H9 (cell line): ENCODE data around the gene SQOR. TPM values are rescaled to one million over a fixed set of nuclear protein-coding genes. Genes with fewer than 3 reads are reported as not detected.

Experiments used
- DNase-seq: peaks from one replicate; pipeline ENCODE4 v3.0.0-alpha.2; 2017
- H2AFZ ChIP-seq: one replicate; pipeline ENCODE4 v1.6.1; 2013; ENCODE audit warnings: mild to moderate bottlenecking, low read length, control low read depth, moderate library complexity
- H2AK5ac ChIP-seq: 2 replicates; pipeline ENCODE4 v1.6.1; 2013; ENCODE audit warnings: low read length, control low read depth, mixed read lengths; ENCODE audit not compliant: insufficient read length
- H2BK120ac ChIP-seq: one replicate; pipeline ENCODE4 v1.6.1; 2013; ENCODE audit warnings: low read depth, mild to moderate bottlenecking, low read length, control low read depth, inconsistent platforms; ENCODE audit not compliant: poor library complexity, severe bottlenecking
- H2BK12ac ChIP-seq: 2 replicates; pipeline ENCODE4 v1.6.1; 2013; ENCODE audit warnings: low read length, control low read depth, mixed read lengths, low read depth; ENCODE audit not compliant: insufficient read length
- H2BK15ac ChIP-seq: 2 replicates; pipeline ENCODE4 v1.6.1; 2013; ENCODE audit warnings: low read depth, low read length, control low read depth
- H2BK20ac ChIP-seq: one replicate; pipeline ENCODE4 v1.6.1; 2013; ENCODE audit warnings: low read depth, mild to moderate bottlenecking, low read length, control low read depth, inconsistent platforms; ENCODE audit not compliant: poor library complexity, severe bottlenecking
- H2BK5ac ChIP-seq: 2 replicates; pipeline ENCODE4 v1.6.1; 2013; ENCODE audit warnings: low read length, control low read depth, mixed read lengths; ENCODE audit not compliant: insufficient read length
- H3K14ac ChIP-seq: 2 replicates; pipeline ENCODE4 v1.6.1; 2013; ENCODE audit warnings: low read length, control low read depth; ENCODE audit not compliant: insufficient read depth
- H3K18ac ChIP-seq: 2 replicates; pipeline ENCODE4 v1.6.1; 2013; ENCODE audit warnings: low read depth, mild to moderate bottlenecking, mixed read lengths, low read length, control low read depth; ENCODE audit not compliant: insufficient read length
- H3K23ac ChIP-seq: 2 replicates; pipeline ENCODE4 v1.6.1; 2013; ENCODE audit warnings: low read length, control low read depth, mixed read lengths, low read depth; ENCODE audit not compliant: insufficient read length
- H3K23me2 ChIP-seq: 2 replicates; pipeline ENCODE4 v1.6.1; 2013; ENCODE audit warnings: low read depth, mild to moderate bottlenecking, mixed read lengths, low read length, control low read depth; ENCODE audit not compliant: insufficient read length, poor library complexity, severe bottlenecking
- H3K27ac ChIP-seq: 2 replicates; pipeline ENCODE4 v1.5.1; 2013; ENCODE audit warnings: low read length, control low read depth, mixed read lengths, low read depth; ENCODE audit not compliant: insufficient read length
- H3K27me3 ChIP-seq: 2 replicates; pipeline ENCODE4 v1.6.1; 2013; ENCODE audit warnings: low read length, control low read depth, inconsistent platforms; ENCODE audit not compliant: insufficient read depth
- H3K4ac ChIP-seq: 2 replicates; pipeline ENCODE4 v1.6.1; 2013; ENCODE audit warnings: low read depth, mild to moderate bottlenecking, control low read depth, inconsistent platforms, low read length, moderate library complexity
- H3K4me1 ChIP-seq: 2 replicates; pipeline ENCODE4 v1.6.1; 2013; ENCODE audit warnings: low read length, control low read depth, inconsistent platforms; ENCODE audit not compliant: insufficient read depth
- H3K4me2 ChIP-seq: 2 replicates; pipeline ENCODE4 v1.6.1; 2013; ENCODE audit warnings: low read length, control low read depth, mixed read lengths; ENCODE audit not compliant: insufficient read length, insufficient read depth
- H3K56ac ChIP-seq: 2 replicates; pipeline ENCODE4 v1.6.1; 2013; ENCODE audit warnings: low read depth, mild to moderate bottlenecking, mixed read lengths, low read length, control low read depth; ENCODE audit not compliant: insufficient read length
- H3K79me1 ChIP-seq: 2 replicates; pipeline ENCODE4 v1.6.1; 2013; ENCODE audit warnings: low read depth, mild to moderate bottlenecking, moderate library complexity, low read length, control low read depth, inconsistent platforms; ENCODE audit not compliant: insufficient read depth, poor library complexity, severe bottlenecking
- H3K79me2 ChIP-seq: 2 replicates; pipeline ENCODE4 v1.6.1; 2013; ENCODE audit warnings: low read length, control low read depth, inconsistent platforms; ENCODE audit not compliant: insufficient read depth
- H3K9ac ChIP-seq: 2 replicates; pipeline ENCODE4 v1.6.1; 2013; ENCODE audit warnings: low read length, control low read depth, mixed read lengths; ENCODE audit not compliant: insufficient read length; ENCODE audit errors: extremely low read depth
- H3K9me3 ChIP-seq: one replicate; pipeline ENCODE4 v1.6.1; 2013; ENCODE audit warnings: low read depth, low read length, inconsistent platforms; ENCODE audit not compliant: control insufficient read depth
- H3T11ph ChIP-seq: one replicate; pipeline ENCODE4 v1.6.1; 2013; ENCODE audit warnings: mild to moderate bottlenecking, low read length, control low read depth, inconsistent platforms
- H4K20me1 ChIP-seq: one replicate; pipeline ENCODE4 v1.6.1; 2013; ENCODE audit not compliant: control insufficient read depth, insufficient read length, insufficient read depth
- H4K5ac ChIP-seq: 2 replicates; pipeline ENCODE4 v1.6.1; 2013; ENCODE audit warnings: low read depth, mild to moderate bottlenecking, mixed read lengths, low read length, control low read depth; ENCODE audit not compliant: insufficient read length
- H4K8ac ChIP-seq: replicated peaks from 2 replicates; pipeline ENCODE4 v1.6.1; 2013; ENCODE audit warnings: low read length, control low read depth, mixed read lengths, low read depth; ENCODE audit not compliant: insufficient read length
- H4K91ac ChIP-seq: 2 replicates; pipeline ENCODE4 v1.6.1; 2013; ENCODE audit warnings: low read depth, mild to moderate bottlenecking, moderate library complexity, mixed read lengths, low read length, control low read depth; ENCODE audit not compliant: insufficient read length
- H3K27ac Mint-ChIP-seq, 3 experiments: 2 replicates in 2 of 3; 3 replicates in 1 of 3; pipeline ENCODE4 v1.8.0; 2020 to 2021; ENCODE audit warnings: mixed read lengths in 3 of 3, mild to moderate bottlenecking in 1 of 3, moderate library complexity in 1 of 3
- H3K27me3 Mint-ChIP-seq: 2 replicates; pipeline ENCODE4 v1.8.0; 2021; ENCODE audit warnings: low read depth, mild to moderate bottlenecking, moderate library complexity, mixed read lengths
- H3K36me3 Mint-ChIP-seq, 3 experiments: 2 replicates in 2 of 3; 3 replicates in 1 of 3; pipeline ENCODE4 v1.8.0; 2020 to 2021; ENCODE audit warnings: low read depth in 3 of 3, mixed read lengths in 3 of 3; ENCODE audit not compliant: insufficient read depth in 1 of 3
- H3K4me1 Mint-ChIP-seq, 2 experiments: 2 replicates each; pipeline ENCODE4 v1.8.0; 2020; ENCODE audit warnings: mixed read lengths in 2 of 2
- H3K4me3 Mint-ChIP-seq, 2 experiments: 2 replicates in 1 of 2; 3 replicates in 1 of 2; pipeline ENCODE4 v1.8.0; 2020 to 2021; ENCODE audit warnings: mild to moderate bottlenecking in 2 of 2, mixed read lengths in 2 of 2, moderate library complexity in 1 of 2
- H3K9me3 Mint-ChIP-seq, 2 experiments: 2 replicates in 1 of 2; 3 replicates in 1 of 2; pipeline ENCODE4 v1.8.0; 2020; ENCODE audit warnings: mild to moderate bottlenecking in 2 of 2, mixed read lengths in 2 of 2, moderate library complexity in 1 of 2
- CTCF ChIP-seq: fragments of 200-600 bp; sonication (generic); conservative IDR thresholded peaks from 3 replicates; pipeline ENCODE4 v1.8.0; 2021; ENCODE audit warnings: antibody characterized with exemption, mild to moderate bottlenecking
- WGBS: extraction: QIAGEN DNeasy Blood & Tissue Kit; methylation state at CpG from one replicate; pipeline ENCODE4 v1.1.7; 2013; ENCODE audit warnings: missing lambda C conversion rate, low lambda C conversion rate, mixed read lengths; ENCODE audit not compliant: insufficient read length; ENCODE audit errors: extremely low coverage; 5-methylcytosine and 5-hydroxymethylcytosine counted together
- total RNA-seq: library from RNA; stranded (reverse); gene quantifications from 2 replicates; pipeline ENCODE4 v1.2.1, GENCODE V29; 2021

The SQOR gene
- total RNA-seq, 1 experiment from 2014 or later: 0.17 TPM

DNA sequence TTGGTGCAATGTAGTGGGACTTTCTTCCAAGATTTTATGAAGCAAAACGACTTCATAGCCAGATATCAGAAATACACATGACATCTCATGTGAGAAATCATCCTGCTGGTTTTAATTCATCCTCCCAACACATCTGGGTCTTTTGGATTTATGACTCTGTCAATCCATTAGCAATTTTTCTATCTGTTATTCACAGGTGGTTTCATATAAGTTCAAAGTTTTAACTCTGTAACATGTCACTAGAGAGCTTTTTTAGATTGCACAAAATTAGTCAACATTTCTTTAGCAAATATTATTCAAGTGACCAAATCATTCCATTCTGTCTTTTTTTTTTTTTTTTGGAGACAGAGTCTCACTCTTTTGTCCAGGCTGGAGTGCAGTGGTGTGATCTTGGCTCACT lies 30.4 kb downstream of the SQOR start:
- Histone ChIP-seq H3K18ac (no peak overlapping the region), H3K27me3 (no peaks in the 10 kb centered on the region), H2AFZ (no peak overlapping the region), H3K4me2 (no peak overlapping the region), H3K9ac (no peak overlapping the region), H3K4me1 (no peaks in the 10 kb centered on the region), H3K23ac (no peak overlapping the region), H2AK5ac (no peak overlapping the region), H2BK120ac (no peak overlapping the region), H3K56ac (no peak overlapping the region), H4K5ac (no peak overlapping the region), H2BK15ac (no peak overlapping the region), H3K79me2 (no peaks in the 10 kb centered on the region), H2BK20ac (no peak overlapping the region), H3K23me2 (no peaks in the 10 kb centered on the region), H2BK12ac (no peak overlapping the region), H4K8ac (no peak overlapping the region), H2BK5ac (no peak overlapping the region), H4K91ac (no peak overlapping the region), H3K4ac (no peak overlapping the region), H3K9me3 (no peaks in the 10 kb centered on the region), H3K14ac (no peak overlapping the region), H4K20me1 (no peaks in the 10 kb centered on the region), H3K79me1 (no peaks in the 10 kb centered on the region), H3T11ph (no peak overlapping the region), H3K27ac (no peak overlapping the region)
- Mint-ChIP-seq H3K27me3 (peaks cover 5% of the 10 kb centered on the region), H3K27ac (no peak overlapping the region), H3K4me1 (peaks cover 3 to 4% of the 10 kb centered on the region in 2 experiments), H3K4me3 (no peak overlapping the region), H3K9me3 (no peaks in the 10 kb centered on the region; a peak in 1 of 5 replicates), H3K36me3 (no peaks in the 10 kb centered on the region)
- no CpG with 5 or more reads among the region's 1 CpG for WGBS
- DNase-seq: no peak
- TF ChIP-seq CTCF: no peak
